ENCODE results near the gene RRM2. TPM values are rescaled to one million over a fixed set of nuclear protein-coding genes. Genes with fewer than 3 reads are reported as not detected.
A peak's percentile ranks its signal among the peaks of the same experiment; 100 is the strongest.

The RRM2 gene
- total RNA-seq, 1 experiment from 2014 or later = 129 TPM

- 0 out of 2 replicates have a peak, but pooled peaks cover 3% of the 10 kb centered on the region for H3K4me1 Mint-ChIP-seq
- H3K36me3 Mint-ChIP-seq = no peaks in the 10 kb centered on the region
- ChIA-PET POLR2A (no interaction called here), CTCF (interaction anchor here (1.2 to 2.9 kb wide), 3 partner anchors 18 to 276 kb away, joined by 3 to 14 read pairs (median 11); no protein-coding TSS in a partner anchor)
- DNase-seq (ENCODE audit: low spot score) (no peak), ATAC-seq (no peak)
- no peaks in the 10 kb centered on the region for H3K9me3 Mint-ChIP-seq
- H3K27ac Mint-ChIP-seq = peak overlapping the region; percentile 20; the same call in 1 of the 2 replicates
- H3K27me3 Mint-ChIP-seq (ENCODE audit: low read depth) = no peaks in the 10 kb centered on the region
- no peak overlapping the region for H3K4me3 Mint-ChIP-seq
- TF ChIP-seq TP53 (CRISPR knock-in tag; IDR thresholded peaks at IDR 0.05) (no peak), ESRRA (CRISPR knock-in tag; IDR thresholded peaks at IDR 0.05; ENCODE audit: borderline replicate concordance) (no peak), RELA (CRISPR knock-in tag; IDR thresholded peaks at IDR 0.05; ENCODE audit: borderline replicate concordance) (no peak), TEAD1 (CRISPR knock-in tag; IDR thresholded peaks at IDR 0.05) (no peak), ARID4B (CRISPR knock-in tag; IDR thresholded peaks at IDR 0.05; ENCODE audit: borderline replicate concordance) (no peak), ZNF425 (CRISPR knock-in tag; conservative IDR thresholded peaks at IDR 0.05) (no peak), ZBTB43 (CRISPR knock-in tag; IDR thresholded peaks at IDR 0.05) (no peak)
Observed at GRCh38 chr2:10159086-10159485, 36.5 kb downstream of the RRM2 start.

GRCh38 chr2:10159581-10160131 is 37.1 kb downstream of the RRM2 start:
- no peak for ATAC-seq
- Mint-ChIP-seq H3K36me3 (no peaks in the 10 kb centered on the region), H3K9me3 (no peaks in the 10 kb centered on the region), H3K4me3 (no peak overlapping the region), H3K27me3 (ENCODE audit: low read depth) (no peaks in the 10 kb centered on the region), H3K27ac (no peak overlapping the region), H3K4me1 (0 out of 2 replicates have a peak, but pooled peaks cover 3% of the 10 kb centered on the region)
- DNase-seq (ENCODE audit: low spot score) = no peak
- CTCF ChIA-PET = interaction anchor here (0.8 to 2.9 kb wide), 5 partner anchors 19 to 275 kb away, joined by 3 to 14 read pairs (median 6); no protein-coding TSS in a partner anchor
- POLR2A ChIA-PET = interaction anchor here (1.0 kb wide), 1 partner anchor 27 kb away, joined by 3 read pairs; no protein-coding TSS in a partner anchor
- TF ChIP-seq PRDM15 (CRISPR knock-in tag; IDR thresholded peaks at IDR 0.05) = no peak
- no peak for TF ChIP-seq PRRX2 (CRISPR knock-in tag; IDR thresholded peaks at IDR 0.05)
- TF ChIP-seq ZNF281 (CRISPR knock-in tag; IDR thresholded peaks at IDR 0.05) = no peak
- TF ChIP-seq ESRRA (CRISPR knock-in tag; IDR thresholded peaks at IDR 0.05; ENCODE audit: borderline replicate concordance) = no peak
- no peak for TF ChIP-seq ERG (CRISPR knock-in tag; IDR thresholded peaks at IDR 0.05)
- TF ChIP-seq ZSCAN18 (CRISPR knock-in tag; IDR thresholded peaks at IDR 0.05) = no peak
- TF ChIP-seq MAX (CRISPR knock-in tag; IDR thresholded peaks at IDR 0.05) = no peak

Data from WTC11 (cell line).